ENCODE measurements around the gene APMAP.
"Not testable (repeated sequence)": the region's sequence is repeated elsewhere in the genome, so short reads cannot be mapped to it uniquely, and the experiment has no call there.

Gene APMAP

DNA sequence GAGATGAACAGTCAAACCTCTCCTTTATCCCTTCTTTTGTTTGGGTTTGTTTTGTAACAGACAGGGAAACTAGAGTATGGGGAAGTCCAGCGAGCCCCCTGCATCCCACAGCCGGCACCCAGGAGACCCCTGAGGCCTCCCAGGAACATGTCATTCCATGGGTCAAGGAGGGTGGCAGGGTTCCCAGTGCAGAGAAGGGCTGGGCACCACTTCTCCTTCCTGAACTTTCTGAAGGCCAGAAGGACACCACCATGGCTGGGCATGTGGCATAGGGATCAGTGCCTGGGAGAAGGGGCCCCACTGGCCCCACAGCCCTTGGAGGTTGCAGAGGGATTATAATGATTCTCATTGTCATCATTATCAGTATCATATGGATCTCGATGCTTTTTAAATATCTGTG, 57.4 kb downstream of the APMAP start:
- no peak for DNase-seq (ENCODE audit: low read depth in 1 of 2, low spot score in 1 of 2)

DNA sequence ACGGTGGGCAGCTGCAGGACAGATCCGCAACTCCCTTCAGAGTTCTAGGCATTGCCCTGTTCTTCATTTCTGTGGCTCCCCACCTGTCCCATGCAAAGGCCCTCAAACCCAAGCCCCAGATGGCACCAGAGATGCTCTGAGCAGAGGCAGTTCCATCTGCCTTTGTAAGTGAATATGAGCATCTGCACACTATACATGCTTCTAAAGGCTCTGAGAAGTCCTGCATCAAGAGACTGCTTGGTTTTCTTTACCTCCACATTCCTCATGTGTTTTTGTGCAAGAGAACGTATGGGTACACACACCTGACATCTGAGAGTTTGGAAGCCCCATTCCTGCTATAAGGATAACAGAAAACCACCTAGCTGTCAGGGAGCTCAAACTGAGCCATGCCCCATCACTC, 57.8 kb downstream of the APMAP start:
- no peak for DNase-seq (ENCODE audit: low read depth in 1 of 2, low spot score in 1 of 2)

DNA sequence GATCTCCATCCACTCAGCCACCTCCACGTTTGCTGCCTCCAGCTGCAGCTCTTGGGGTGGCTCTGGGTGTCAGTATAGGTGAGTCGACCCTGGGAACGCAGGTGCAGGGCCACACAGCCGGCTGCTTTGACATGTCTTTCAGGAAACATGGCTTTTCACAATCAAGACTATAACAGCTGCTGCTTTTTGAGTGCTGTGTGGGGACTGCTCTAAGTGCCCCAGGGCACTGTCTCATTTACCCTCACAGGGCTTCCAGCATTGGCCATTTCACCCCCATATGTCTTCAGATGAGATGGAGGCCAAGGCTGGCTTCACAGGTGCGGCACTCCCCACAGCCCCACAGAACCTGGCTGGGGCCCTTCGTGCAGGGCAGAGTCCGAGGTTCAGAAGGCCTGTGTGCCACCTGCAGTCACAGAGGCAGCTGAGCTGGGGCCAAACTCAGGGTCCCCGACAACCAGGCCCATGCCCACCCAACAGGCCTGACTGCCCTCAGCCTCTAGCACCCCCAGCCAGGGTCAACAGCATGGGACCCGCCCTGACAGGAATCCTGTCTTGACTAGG, 58.4 kb downstream of the APMAP start:
- DNase-seq (ENCODE audit: low read depth in 1 of 2, low spot score in 1 of 2) = no peak

DNA sequence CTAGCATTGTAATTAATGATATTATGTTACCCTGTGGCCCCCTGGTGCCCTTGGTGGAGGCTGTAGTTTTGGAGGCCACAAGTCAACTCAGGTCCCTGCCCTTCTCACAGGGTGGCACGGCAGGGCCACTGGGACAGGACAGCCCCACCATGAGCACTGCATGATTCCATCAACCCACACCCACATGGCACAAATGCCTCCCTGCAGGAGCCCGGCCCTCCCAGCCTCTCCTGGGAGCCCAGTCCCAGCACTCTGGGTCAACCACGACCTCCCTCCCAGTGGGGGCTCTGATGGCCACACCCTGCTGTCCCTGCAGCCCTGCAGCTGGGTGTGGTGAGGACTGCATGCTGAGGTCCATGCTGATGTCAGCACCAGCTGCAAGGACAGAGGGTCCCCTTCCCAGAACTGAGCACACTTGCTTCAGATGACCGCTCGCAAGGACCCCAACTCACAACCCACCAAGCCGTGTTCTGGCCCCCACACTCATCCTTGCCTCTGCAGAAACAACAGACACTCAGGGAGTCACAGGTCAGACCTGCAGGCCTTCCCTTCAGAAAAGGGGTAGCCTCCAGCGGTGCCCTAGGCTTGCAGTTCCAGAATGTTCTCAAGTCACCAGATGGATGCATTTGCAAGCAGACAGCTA, 59.2 kb downstream of the APMAP start:
- no peak for DNase-seq (ENCODE audit: low read depth in 1 of 2, low spot score in 1 of 2)

DNA sequence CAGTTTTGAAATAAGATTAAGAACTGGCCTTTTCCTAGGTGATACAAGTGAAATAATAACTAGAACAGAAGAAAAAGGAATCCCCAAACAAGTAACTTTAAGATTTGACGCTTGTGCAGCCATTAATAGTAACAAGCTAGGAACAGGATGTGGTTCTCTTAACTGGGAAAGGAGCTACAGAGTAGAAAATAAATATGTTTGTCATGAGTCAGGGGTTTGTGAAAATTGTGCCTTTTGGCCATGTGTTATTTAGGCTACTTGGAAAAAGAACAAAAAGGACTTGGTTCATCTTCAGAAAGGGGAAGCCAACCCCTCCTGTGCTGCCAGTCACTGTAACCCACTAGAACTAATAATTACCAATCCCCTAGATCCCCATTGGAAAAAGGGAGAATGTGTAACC, 60.7 kb downstream of the APMAP start:
- DNase-seq (ENCODE audit: low read depth in 1 of 2, low spot score in 1 of 2) = not testable (repeated sequence)

DNA sequence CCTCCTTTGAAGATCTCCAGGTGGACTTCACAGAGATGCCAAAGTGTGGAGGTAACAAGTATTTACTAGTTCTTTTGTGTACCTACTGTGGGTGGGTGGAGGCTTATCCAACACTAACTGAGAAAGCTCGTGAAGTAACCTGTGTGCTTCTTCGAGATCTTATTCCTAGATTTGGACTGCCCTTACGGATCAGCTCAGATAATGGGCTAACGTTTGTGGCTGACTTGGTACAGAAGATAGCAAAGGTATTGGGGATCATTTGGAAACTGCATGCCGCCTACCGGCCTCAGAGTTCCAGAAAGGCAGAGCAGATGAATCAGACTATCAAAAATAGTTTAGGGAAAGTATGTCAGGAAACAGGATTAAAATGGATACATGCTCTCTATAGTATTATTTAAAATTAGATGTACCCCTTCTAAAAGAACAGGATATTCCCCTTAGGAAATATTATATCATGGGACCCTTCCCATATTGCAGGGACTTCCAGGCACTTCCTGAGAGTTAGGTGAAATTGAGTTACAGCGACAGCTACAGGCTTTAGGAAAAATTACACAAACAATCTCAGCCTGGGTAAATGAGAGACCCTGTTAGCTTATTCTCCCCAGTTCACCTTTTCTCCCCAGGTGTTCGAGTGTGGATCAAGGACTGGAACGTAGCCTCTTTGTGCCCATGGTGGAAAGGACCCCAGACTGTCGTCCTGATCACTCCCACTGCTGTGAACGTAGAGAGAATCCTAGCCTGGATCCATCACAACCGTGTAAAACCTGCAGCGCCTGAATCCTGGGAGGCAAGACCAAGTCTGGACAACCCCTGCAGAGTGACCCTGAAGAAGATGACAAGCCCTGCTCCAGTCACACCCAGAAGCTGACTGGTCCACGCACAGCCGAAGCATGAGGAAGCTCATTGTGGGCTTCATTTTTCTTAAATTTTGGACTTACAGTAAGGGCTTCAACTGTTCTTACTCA, 61.5 kb downstream of the APMAP start:
- not testable (repeated sequence) for DNase-seq (ENCODE audit: low read depth in 1 of 2, low spot score in 1 of 2)

DNA sequence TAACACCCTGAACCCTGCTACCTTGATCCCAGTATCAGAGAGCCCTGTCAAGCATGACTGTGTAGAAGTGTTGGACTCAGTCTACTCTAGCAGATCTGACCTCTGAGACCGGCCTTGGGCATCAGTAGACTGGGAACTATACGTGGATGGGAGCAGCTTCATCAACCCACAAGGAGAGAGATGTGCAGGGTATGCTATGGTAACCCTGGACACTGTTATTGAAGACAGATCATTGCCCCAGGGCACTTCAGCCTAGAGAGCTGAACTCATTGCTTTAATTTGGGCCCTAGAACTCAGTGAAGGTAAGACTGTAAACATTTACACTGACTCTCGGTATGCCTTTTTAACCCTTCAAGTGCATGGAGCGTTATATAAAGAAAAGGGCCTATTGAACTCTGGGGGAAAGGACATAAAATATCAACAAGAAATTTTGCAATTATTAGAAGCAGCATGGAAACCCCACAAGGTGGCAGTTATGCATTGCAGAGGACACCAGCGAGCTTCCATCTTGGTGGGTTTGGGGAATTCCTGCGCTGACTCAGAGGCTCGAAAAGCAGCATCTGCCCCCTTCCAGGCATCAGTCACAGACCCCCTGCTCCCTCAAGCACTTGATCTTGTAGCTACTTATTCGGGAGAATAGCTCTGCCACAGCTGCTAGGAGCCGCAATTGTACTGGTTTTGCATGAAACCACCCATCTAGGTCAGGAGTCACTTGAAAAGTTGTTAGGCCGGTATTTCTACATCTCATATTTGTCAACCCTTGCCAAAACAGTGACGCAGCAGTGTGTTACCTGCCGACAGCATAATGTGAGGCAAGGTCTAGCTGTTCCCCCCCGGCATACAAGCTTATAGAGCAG, 62.5 kb downstream of the APMAP start:
- not testable (repeated sequence) for DNase-seq (ENCODE audit: low read depth in 1 of 2, low spot score in 1 of 2)

DNA sequence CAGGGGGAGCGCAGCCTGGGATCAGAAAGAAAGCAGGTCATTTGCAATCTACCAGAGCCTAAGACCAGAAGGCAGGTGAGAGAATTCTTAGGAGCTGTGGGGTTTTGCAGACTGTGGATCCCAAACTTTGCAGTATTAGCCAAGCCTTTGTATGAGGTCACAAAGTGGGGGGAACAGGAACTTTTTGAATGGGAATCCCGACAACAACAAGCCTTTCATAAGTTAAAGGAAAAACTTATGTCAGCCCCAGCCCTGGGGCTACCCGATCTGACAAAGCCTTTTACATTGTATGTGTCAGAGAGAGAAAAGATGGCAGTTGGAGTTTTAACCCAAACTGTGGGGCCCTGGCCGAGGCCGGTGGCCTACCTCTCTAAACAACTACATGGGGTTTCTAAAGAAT, 63.3 kb downstream of the APMAP start:
- DNase-seq (ENCODE audit: low read depth in 1 of 2, low spot score in 1 of 2) = not testable (repeated sequence)

DNA sequence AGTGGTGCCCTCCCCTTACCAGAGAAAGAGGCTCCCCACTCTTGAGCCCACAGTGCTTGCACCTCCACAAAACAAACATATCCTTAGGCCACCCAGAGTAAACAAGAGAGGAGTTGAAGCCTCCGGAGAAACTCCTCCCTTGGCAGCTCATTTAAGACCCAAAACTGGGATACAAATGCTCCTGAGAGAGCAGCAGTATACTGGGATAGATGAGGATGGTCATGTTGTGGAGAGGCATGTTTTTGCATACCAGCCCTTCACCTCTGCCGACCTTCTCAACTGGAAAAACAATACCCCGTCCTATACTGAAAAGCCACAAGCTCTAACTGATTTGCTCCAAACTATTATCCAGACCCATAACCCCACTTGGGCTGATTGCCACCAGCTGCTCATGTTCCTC, 71.8 kb downstream of the APMAP start:
- DNase-seq (ENCODE audit: low read depth in 1 of 2, low spot score in 1 of 2) = not testable (repeated sequence)

DNA sequence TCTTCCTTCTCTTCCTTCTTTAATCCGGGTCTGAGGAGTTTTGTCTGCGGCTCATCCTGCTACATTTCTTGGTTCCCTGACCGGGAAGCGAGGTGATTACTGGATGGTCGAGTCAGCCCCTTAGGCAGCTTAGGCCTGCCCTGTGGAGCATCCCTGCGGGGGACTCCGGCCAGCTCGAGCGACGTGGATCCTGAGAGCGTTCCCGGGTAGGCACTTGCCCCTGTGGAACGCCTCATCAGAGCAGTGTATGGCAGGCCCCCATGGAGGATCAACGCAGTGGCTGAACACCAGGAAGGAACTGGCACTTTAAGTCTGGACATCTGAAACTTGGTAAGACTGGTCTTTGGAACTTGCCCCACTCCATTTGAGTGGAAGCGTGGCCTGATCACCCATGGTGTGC, 72.9 kb downstream of the APMAP start:
- DNase-seq (ENCODE audit: low read depth in 1 of 2, low spot score in 1 of 2) = not testable (repeated sequence)

DNA sequence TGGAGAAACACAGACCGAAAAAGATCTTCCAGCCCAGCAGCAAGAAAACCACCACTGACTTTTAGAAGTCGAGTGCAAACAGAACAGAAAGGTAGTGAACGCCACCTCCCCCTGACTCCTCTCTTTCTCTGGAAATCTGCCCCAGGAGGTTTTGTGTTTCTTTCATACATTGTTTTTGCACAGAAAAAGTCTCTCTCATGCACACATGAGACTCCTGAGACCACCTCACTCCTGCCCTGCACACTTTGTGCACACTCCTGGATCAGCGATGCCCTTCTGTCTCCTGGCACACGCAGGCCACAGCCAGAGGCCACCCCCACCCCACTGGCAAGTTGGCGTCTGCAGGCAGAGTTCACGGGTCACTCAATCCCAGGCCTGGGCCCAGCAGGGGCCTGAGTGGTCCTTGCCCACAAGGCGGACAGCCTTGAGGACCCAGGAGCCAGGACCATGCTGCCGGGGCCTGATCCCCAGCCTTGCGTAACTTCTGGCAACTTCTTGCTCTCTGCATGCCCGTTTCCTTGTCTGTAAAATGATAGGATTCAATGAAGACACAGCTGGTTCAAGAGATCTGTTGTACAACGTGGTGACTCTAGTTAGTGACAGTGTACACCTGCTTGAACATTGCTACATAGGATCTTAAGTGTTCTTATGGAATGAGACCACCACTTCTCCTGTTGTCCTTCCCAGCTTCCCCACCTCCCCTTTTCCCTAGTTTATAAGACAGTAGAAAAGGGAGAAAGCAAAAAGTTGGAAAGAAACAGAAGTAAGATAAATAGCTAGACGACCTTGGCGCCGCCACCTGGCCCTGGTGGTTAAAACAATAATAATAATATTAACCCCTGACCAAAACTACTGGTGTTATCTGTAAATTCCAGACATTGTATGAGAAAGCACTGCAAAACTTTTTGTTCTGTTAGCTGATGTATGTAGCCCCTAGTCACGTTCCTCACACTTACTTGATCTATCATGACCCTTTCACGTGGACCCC, 73.7 kb downstream of the APMAP start:
- no peak for DNase-seq (ENCODE audit: low read depth in 1 of 2, low spot score in 1 of 2)

DNA sequence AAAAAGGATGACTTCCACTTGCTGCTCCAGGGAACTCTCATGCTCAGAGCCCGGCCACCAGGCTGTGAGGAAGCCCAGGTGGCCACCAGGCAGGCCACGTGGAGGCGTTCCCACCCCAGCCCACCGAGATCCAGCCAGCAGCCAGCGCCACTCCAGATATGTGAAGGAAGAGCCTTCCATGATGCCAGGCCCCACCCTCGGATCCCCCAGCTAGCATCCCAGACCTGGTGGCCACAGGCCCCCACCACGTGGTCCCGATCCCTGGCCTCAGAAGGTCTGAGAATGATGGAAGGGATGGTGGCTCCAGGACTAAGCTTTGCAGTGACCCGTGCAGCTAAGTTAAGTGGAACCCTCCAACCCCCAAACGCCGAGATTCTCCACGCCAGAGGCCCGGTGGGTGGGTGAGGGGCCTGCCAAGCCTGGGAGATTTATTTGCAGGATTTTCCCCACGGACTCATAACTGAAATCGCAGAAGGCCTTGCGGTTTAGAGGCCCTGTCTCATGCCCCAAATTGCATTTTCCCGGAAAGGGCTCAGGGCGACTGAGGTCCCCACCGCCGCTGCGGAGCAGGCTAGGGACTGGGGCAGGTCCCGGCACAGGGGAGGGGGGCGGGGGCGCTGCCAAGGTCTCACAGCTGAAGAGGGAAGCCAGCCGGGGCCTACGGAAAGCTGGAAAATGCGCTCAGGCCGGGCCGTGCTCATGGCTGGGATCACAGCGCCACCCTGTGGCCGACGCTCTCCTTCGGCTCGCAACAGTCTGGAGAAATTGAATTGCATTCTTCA, 74.6 kb downstream of the APMAP start:
- DNase-seq (ENCODE audit: low read depth in 1 of 2, low spot score in 1 of 2) = no peak

DNA sequence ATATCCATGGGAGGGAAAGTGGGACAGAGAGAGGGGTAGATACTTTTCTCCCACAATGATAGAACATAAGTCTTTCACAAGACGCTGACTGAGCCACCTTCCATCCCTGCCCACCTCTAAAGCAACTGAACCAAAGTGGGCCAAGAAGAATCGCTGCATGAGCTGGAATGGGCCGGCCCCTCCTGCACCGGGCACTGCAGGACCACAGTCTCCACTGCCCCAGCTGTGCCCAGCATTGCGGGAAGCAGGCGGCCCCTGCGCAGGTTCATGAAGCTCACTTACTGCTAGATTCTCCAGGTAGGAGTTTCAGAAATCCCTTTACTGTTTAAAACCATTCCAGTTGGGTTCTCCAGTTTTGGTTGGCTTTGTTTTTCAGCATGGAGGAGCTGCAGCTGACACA, 75.5 kb downstream of the APMAP start:
- DNase-seq (ENCODE audit: low read depth in 1 of 2, low spot score in 1 of 2) = no peak

DNA sequence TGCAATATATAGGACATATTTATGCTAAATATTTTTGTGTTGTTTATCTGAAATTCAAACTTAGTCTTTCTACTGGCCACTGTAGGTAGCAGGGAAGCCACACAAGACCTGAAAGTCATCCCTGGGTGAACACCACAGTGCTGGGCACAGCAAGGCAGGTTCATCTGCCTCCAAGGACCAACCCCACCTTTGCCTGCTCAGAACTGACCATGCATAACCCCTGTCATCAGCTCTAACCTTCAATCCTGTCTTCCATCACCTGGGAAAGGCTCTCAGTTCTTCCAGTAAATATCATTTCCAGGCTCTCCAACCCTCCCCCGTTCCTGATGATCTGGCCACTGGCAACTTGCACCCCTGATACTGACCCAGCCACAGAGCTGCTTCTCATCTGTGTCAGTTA, 76.1 kb downstream of the APMAP start:
- DNase-seq (ENCODE audit: low read depth in 1 of 2, low spot score in 1 of 2) = no peak

DNA sequence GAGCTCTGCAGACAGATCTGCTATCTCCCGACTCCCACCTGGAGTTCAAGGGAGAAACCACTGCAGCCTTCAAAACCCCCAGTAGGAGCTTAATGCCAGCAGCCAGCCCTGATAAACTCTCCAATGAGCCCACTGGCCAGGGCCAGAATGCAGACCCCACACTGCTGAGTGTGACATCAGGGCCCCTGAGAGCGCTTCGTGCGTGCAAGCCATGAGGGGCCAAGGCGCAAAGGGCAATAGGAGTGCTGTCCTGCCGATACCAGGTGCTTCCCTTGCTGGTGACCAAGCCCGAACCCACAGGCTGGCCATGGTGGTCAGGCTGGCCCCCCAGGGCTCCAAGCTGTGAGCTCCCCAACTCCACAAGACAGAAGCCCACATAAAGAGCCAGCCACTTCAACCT, 76.7 kb downstream of the APMAP start:
- DNase-seq (ENCODE audit: low read depth in 1 of 2, low spot score in 1 of 2) = no peak

DNA sequence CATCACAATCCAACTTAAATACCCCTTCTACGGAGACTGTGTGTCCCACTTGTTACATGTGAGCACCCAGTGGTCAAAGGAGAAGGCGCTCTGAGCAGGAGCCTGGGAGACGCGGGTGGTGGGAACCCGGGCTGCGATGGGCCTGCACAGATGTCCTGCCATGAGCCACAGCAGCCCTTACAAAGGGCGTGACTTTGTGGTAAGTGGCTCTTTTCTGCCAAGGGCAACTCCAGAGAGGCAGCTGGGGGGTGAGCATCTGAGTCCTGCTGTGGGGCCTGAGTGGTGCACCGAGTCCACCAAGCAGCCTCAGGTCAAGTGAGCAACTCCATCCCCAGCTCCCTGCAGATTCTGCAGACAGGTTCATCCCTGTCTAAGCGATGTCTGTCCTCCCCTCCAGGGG, 77.1 kb downstream of the APMAP start:
- no peak for DNase-seq (ENCODE audit: low read depth in 1 of 2, low spot score in 1 of 2)

DNA sequence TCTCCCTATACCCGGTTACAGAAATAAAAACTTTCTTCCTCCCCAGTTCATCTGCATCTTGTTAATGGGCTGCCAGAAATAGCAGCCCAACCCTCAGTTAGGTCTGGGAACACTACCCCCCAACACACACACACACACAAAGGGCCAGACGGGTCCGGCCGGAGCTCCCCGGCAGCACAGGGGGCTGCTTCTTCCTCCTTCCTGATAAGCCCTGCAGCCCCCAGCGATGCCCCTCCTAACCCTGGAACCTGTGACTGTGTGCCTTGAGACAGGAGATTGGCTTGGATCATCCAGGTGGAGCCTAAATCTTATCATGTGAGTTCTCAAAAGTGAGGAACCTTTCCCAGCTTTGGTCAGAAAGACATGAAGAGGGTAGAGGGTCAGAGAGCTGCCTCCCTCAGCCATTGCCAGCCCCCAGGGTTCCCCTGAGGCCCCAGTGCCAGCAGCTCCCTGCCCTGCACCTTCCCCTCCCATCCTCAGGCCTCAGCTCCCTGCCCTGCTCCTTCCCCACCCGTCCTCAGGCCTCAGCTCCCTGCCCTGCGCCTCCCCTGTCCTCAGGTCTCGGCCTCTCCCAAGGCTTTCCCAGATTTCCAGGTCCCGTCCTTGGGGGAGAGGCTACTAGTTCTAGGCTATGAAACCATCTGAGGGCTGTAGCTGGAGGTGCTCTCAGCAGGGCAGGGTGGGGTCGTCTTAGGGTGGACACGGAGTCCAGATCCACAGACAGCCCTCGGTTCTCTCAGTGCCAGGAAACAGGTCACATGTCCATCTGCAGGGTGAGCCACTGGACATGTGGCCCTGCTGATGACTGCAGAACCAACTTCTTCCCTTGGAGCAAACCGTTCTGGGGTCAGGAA, 77.9 kb downstream of the APMAP start:
- no peak for DNase-seq (ENCODE audit: low read depth in 1 of 2, low spot score in 1 of 2)

DNA sequence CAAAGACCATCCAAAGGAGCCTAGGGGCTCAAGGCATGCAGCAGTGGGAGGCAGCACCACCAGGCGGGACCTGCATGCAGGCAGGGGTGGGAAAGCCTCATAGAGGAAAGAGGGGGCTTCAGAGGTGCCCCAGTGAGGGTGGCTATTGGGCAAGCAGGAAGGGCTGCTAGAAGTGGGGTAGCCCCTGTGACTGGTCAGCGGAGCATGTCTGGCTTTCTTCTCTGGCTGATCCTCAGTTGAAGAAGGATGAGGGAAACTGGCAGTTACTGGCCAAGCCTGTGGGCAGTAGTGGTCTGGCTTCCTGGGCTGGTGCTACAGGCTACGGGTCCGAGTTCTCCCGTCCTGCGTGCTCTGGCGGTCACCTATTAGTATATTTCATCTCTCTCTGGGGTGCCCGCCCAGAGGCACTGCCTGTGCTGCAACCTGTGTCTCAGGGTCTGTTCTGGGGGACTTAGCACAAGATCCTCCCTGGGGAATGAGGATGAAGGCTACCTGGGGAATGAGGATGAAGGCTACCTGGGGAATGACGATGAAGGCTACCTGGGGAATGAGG, 79.4 kb downstream of the APMAP start:
- no peak for DNase-seq (ENCODE audit: low read depth in 1 of 2, low spot score in 1 of 2)
